ENCODE measurements around the gene NDUFA8. TPM values are rescaled to one million over a fixed set of nuclear protein-coding genes. Genes with fewer than 3 reads are reported as not detected.

NDUFA8 gene
- total RNA-seq, 1 donor from 2014 or later, result 37.7 TPM

DNA sequence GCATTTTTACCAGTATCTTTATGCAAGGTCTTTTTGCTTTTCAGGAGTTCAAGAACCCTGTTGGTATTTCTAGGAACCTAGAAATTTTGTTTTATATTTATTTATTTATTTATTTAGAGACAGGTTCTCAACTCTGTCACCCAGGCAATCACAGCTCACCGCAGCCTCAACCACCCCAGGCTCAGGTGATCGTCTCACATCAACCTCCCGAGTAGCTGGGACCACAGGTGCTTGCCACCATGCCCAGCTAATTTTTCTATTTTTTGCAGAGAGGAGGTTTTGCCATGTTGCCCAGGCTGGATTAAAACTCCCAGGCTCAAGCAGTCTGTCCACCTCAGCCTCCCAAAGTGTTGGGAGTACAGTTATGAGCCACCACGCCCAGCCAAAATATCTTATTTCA, 36.3 kb upstream of the NDUFA8 start:
- Mint-ChIP-seq H3K4me1 (no peaks in the 10 kb centered on the region), H3K27ac (no peak overlapping the region), H3K27me3 (ENCODE audit: low read depth) (peaks cover 52% of the 10 kb centered on the region), H3K4me3 (no peak overlapping the region), H3K9me3 (no peaks in the 10 kb centered on the region), H3K36me3 (no peaks in the 10 kb centered on the region)
- DNase-seq (ENCODE audit: low spot score in 2 of 2, unreplicated experiment in 2 of 2), result no peak
- TF ChIP-seq, protein P1, sequence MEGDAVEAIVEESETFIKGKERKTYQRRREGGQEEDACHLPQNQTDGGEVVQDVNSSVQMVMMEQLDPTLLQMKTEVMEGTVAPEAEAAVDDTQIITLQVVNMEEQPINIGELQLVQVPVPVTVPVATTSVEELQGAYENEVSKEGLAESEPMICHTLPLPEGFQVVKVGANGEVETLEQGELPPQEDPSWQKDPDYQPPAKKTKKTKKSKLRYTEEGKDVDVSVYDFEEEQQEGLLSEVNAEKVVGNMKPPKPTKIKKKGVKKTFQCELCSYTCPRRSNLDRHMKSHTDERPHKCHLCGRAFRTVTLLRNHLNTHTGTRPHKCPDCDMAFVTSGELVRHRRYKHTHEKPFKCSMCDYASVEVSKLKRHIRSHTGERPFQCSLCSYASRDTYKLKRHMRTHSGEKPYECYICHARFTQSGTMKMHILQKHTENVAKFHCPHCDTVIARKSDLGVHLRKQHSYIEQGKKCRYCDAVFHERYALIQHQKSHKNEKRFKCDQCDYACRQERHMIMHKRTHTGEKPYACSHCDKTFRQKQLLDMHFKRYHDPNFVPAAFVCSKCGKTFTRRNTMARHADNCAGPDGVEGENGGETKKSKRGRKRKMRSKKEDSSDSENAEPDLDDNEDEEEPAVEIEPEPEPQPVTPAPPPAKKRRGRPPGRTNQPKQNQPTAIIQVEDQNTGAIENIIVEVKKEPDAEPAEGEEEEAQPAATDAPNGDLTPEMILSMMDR (IDR thresholded peaks at IDR 0.05; ENCODE audit: unreplicated experiment), result no peak

DNA sequence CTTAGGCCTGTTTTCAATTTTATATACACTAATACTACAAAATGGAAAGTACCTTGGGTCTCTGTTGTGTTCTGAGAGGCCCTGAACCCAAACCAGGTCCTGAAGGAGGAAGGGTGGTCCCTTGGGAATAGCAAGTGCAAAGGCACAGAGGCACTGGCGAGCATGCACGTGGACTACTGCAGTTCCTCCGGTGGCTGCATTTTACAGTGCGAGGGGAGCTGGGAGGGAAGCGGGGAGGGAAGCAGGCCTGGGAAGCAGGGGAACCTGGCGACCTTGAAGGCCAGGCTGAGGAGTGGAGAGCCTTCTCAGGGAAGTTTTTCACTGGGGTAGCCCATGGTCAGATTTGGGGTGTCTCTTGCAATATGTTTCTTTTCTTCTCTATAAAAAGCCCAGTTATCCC, 34.1 kb upstream of the NDUFA8 start:
- Mint-ChIP-seq H3K4me1 (no peaks in the 10 kb centered on the region), H3K27ac (no peak overlapping the region), H3K4me3 (no peak overlapping the region), H3K9me3 (no peaks in the 10 kb centered on the region), H3K36me3 (no peaks in the 10 kb centered on the region), H3K27me3 (ENCODE audit: low read depth) (peaks cover 46% of the 10 kb centered on the region)
- TF ChIP-seq, protein P1 (IDR thresholded peaks at IDR 0.05; ENCODE audit: unreplicated experiment), result no peak
- DNase-seq (ENCODE audit: low spot score in 2 of 2, unreplicated experiment in 2 of 2), result no peak

DNA sequence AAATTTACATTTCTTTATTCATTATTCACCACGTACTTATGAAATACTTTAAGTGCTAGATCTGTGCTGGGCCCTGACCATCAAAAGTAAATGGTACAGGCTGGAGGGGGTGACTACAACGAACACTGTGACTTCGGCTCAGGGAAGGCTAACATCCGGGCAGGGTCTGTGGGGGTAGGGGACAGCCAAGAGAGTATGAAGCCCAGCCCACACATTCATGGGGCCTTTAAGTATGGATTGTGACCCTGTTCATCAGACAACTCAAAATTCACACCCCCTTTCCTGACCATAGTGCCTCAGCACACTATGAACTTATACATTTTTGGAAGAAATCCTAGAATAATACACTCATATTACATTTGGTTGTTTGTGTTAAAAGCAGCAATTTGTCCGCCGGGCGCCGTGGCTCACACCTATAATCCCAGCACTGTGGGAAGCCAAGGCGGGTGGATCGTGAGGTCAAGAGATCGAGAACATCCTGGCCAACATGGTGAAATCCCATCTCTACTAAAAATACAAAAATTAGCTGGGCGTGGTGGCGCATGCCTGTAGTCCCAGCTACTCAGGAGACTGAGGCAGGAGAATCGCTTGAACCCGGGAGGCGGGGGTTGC, 33.4 kb upstream of the NDUFA8 start:
- H3K36me3 Mint-ChIP-seq, result no peaks in the 10 kb centered on the region
- no peaks in the 10 kb centered on the region for H3K9me3 Mint-ChIP-seq
- DNase-seq (ENCODE audit: low spot score in 2 of 2, unreplicated experiment in 2 of 2), result no peak
- TF ChIP-seq, protein P1 (IDR thresholded peaks at IDR 0.05; ENCODE audit: unreplicated experiment), result no peak
- H3K27ac Mint-ChIP-seq, result no peak overlapping the region
- no peak overlapping the region for H3K4me3 Mint-ChIP-seq
- H3K27me3 Mint-ChIP-seq (ENCODE audit: low read depth), result peaks cover 41% of the 10 kb centered on the region
- H3K4me1 Mint-ChIP-seq, result no peaks in the 10 kb centered on the region

DNA sequence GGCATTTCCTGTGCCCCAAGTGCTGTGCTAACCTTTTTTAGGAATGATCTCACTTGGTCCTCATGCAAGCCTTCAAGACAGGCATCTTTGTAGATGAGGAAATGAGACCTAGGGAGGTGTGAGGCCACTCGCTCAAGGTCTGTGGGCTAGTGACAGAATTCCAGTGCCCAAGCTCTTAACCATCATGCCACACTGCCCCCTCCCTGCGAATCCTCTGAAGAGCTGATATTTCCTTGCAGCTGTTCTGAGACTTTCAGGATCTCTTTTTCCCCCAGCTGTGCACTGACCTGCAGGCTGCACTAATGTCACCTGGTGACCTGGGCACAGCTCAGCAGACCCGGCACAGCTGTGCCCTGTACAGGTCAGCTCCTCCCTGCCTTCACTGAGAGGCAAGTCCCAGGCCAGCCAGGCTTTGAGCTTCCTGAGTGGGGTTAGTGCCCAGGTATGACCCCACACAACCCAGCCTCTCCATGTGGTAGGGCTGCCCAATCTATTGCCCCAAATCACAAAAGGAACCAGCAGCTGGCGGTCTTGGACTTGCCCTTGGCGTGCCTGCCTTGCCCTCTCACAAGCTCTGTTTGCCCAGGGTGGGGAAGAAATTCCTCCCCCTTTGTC, 32.8 kb upstream of the NDUFA8 start:
- H3K4me3 Mint-ChIP-seq, result no peak overlapping the region
- H3K9me3 Mint-ChIP-seq, result no peaks in the 10 kb centered on the region
- no peak overlapping the region for H3K27ac Mint-ChIP-seq
- H3K27me3 Mint-ChIP-seq (ENCODE audit: low read depth), result peaks cover 39% of the 10 kb centered on the region
- H3K36me3 Mint-ChIP-seq, result no peaks in the 10 kb centered on the region
- DNase-seq (ENCODE audit: low spot score in 2 of 2, unreplicated experiment in 2 of 2), result no peak
- TF ChIP-seq, protein P1 (IDR thresholded peaks at IDR 0.05; ENCODE audit: unreplicated experiment), result no peak
- no peaks in the 10 kb centered on the region for H3K4me1 Mint-ChIP-seq

DNA sequence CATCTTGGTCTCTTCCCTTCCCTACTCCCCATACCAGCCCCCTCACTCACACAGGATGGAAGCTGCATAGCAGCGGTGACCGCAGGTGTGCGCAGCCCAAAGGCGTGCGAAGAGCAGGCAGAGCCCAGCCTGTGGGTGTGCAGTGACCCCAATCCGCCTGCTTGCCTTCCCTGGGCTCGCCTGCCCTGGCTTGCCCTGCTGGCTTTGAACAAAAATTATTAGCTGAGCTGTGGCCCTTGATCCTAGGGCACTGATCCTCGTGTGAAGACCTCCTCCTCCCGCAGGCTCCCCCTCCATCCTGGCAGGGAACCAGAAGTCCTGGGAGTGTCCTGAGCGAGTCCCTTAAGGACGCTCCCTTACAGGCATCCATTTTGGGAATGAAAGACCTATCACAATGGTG, 32.0 kb upstream of the NDUFA8 start:
- no peaks in the 10 kb centered on the region for H3K9me3 Mint-ChIP-seq
- TF ChIP-seq, protein P1 (IDR thresholded peaks at IDR 0.05; ENCODE audit: unreplicated experiment), result no peak
- no peak overlapping the region for H3K27ac Mint-ChIP-seq
- H3K36me3 Mint-ChIP-seq, result no peaks in the 10 kb centered on the region
- no peak overlapping the region for H3K4me3 Mint-ChIP-seq
- DNase-seq (ENCODE audit: low spot score in 2 of 2, unreplicated experiment in 2 of 2), result no peak
- H3K4me1 Mint-ChIP-seq, result no peaks in the 10 kb centered on the region
- H3K27me3 Mint-ChIP-seq (ENCODE audit: low read depth), result peaks cover 32% of the 10 kb centered on the region
